HEK293T (cell line): Measurements from ENCODE around the gene IL10RA.

ENCODE experiments used
- HDGF ChIP-seq: fragments of 450-650 bp; IDR thresholded peaks from 2 replicates; pipeline ENCODE4 v1.6.1; 2017; ENCODE audit warnings: antibody characterized with exemption, borderline replicate concordance
- SUZ12 ChIP-seq: fragments of 450-650 bp; IDR thresholded peaks from 2 replicates; pipeline ENCODE4 v1.6.1; 2016; ENCODE audit warnings: mild to moderate bottlenecking

DNA sequence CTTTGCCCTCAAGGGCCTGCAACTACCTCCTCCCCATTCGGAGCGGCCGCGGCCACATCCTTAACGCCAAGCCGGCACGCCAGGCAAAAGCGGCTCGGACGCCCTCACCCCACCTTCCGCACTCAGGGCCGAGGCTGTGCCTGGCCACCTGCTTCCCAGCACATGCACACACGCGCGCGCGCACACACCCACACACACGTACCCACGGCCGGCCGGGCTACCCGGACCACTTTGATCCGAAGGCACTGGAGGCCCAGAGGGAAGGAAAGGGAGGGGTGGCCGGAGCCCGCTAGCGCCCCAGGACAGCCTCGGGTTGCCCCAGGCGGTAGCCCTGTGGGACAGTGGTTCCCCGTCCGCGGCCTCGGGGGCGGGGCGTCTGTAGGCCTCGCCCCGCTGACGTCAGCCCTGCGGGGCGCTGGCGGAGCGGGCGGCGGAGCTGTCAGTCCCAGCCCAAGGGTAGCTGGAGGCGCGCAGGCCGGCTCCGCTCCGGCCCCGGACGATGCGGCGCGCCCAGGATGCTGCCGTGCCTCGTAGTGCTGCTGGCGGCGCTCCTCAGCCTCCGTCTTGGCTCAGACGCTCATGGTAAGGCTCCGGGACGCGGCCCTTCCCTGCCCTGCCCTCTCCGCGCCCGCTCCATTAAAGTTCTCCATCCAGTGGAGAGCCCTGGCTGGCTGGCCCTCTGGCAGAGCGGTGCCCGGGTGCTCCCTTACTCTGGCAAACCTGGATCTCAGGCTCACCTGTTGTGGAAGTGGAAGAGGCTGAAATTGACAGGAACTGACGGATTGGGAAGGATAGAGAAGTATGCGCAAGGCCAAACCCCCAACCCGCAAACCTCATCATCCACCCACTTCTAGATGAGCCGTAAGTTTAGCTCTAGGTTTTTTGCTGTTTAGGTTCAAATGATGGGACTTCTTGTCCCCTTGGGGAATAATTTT is at the start of gene IL10RA:
- TF ChIP-seq SUZ12 = no peak
- TF ChIP-seq HDGF = no peak
